KMS-11 (cell line): ENCODE data around the gene EYA4.

Experiments
- H2AFZ ChIP-seq: fragments of 200-600 bp; sonication (generic); 2 replicates; pipeline ENCODE4 v1.6.1; 2016; ENCODE audit warnings: antibody characterized with exemption, mixed run types, low read depth
- H3K27ac ChIP-seq: fragments of 200-600 bp; sonication (generic); 2 replicates; pipeline ENCODE4 v1.6.1; 2016; ENCODE audit warnings: mild to moderate bottlenecking, mixed run types
- H3K27me3 ChIP-seq: fragments of 200-600 bp; sonication (generic); 2 replicates; pipeline ENCODE4 v1.6.1; 2017; ENCODE audit warnings: mild to moderate bottlenecking, low read depth, mixed run types, moderate library complexity; ENCODE audit not compliant: insufficient read depth
- H3K36me3 ChIP-seq: fragments of 200-600 bp; sonication (generic); 2 replicates; pipeline ENCODE4 v1.6.1; 2017; ENCODE audit warnings: mild to moderate bottlenecking, mixed run types; ENCODE audit not compliant: insufficient read depth
- H3K4me1 ChIP-seq: fragments of 200-600 bp; sonication (generic); 2 replicates; pipeline ENCODE4 v1.6.1; 2016; ENCODE audit warnings: mild to moderate bottlenecking, low read depth, mixed run types; ENCODE audit not compliant: poor library complexity, severe bottlenecking
- H3K4me2 ChIP-seq: fragments of 200-600 bp; sonication (generic); 2 replicates; pipeline ENCODE4 v1.7.0; 2016; ENCODE audit warnings: mild to moderate bottlenecking, mixed run types
- H3K4me3 ChIP-seq: fragments of 200-600 bp; sonication (generic); IDR thresholded peaks from 2 replicates; pipeline ENCODE4 v1.6.1; 2017; ENCODE audit warnings: low read depth, low read length, mixed read lengths; ENCODE audit not compliant: insufficient read depth
- H3K79me2 ChIP-seq: fragments of 200-600 bp; sonication (generic); 2 replicates; pipeline ENCODE4 v1.6.1; 2016; ENCODE audit warnings: low read depth, mixed run types; ENCODE audit not compliant: insufficient read depth
- H3K9ac ChIP-seq: fragments of 200-600 bp; sonication (generic); 2 replicates; pipeline ENCODE4 v1.6.1; 2016; ENCODE audit warnings: mild to moderate bottlenecking, mixed run types
- H4K20me1 ChIP-seq: fragments of 200-600 bp; sonication (generic); 2 replicates; pipeline ENCODE4 v1.6.1; 2016; ENCODE audit warnings: mild to moderate bottlenecking, mixed run types; ENCODE audit not compliant: insufficient read depth
- CTCF ChIP-seq: fragments of 200-600 bp; sonication (generic); conservative IDR thresholded peaks from 2 replicates; pipeline ENCODE4 v1.6.1; 2017; ENCODE audit warnings: low read depth, mild to moderate bottlenecking, antibody characterized with exemption, low read length, moderate library complexity, mixed read lengths

Gene EYA4

GRCh38 chr6:133499662-133500061 is 258.5 kb downstream of the EYA4 start:
- Histone ChIP-seq H3K4me1 (no peaks in the 10 kb centered on the region), H3K4me2 (no peak overlapping the region), H3K27me3 (no peaks in the 10 kb centered on the region), H3K79me2 (no peaks in the 10 kb centered on the region), H3K36me3 (no peaks in the 10 kb centered on the region), H3K4me3 (no peak overlapping the region), H3K9ac (no peak overlapping the region), H4K20me1 (no peaks in the 10 kb centered on the region), H3K27ac (no peak overlapping the region), H2AFZ (no peak overlapping the region)
- no peak for TF ChIP-seq CTCF

- H3K4me2 ChIP-seq: no peak overlapping the region
Measured at GRCh38 chr6:133501675-133502270, 260.6 kb downstream of the EYA4 start.

GRCh38 chr6:133502441-133503335 is 261.5 kb downstream of the EYA4 start:
- Histone ChIP-seq H3K27me3 (no peaks in the 10 kb centered on the region), H3K36me3 (no peaks in the 10 kb centered on the region), H3K4me3 (no peak overlapping the region), H3K79me2 (no peaks in the 10 kb centered on the region), H3K9ac (no peak overlapping the region), H4K20me1 (no peaks in the 10 kb centered on the region), H3K4me2 (no peak overlapping the region), H3K27ac (no peak overlapping the region), H3K4me1 (no peaks in the 10 kb centered on the region), H2AFZ (no peak overlapping the region)
- no peak for TF ChIP-seq CTCF

More at GRCh38 chr6:133501675-133502270, 260.6 kb downstream of the EYA4 start:
- no peak for TF ChIP-seq CTCF
- Histone ChIP-seq H4K20me1 (no peaks in the 10 kb centered on the region), H3K9ac (no peak overlapping the region), H3K79me2 (no peaks in the 10 kb centered on the region), H3K4me1 (no peaks in the 10 kb centered on the region), H3K27ac (no peak overlapping the region), H3K4me3 (no peak overlapping the region), H3K27me3 (no peaks in the 10 kb centered on the region), H3K36me3 (no peaks in the 10 kb centered on the region), H2AFZ (no peak overlapping the region)

GRCh38 chr6:133503336-133503729 is 262.2 kb downstream of the EYA4 start:
- H3K36me3 ChIP-seq: no peaks in the 10 kb centered on the region
- H3K27ac ChIP-seq: no peak overlapping the region

More at GRCh38 chr6:133503336-133503729, 262.2 kb downstream of the EYA4 start:
- no peaks in the 10 kb centered on the region for H3K79me2 ChIP-seq
- no peaks in the 10 kb centered on the region for H3K27me3 ChIP-seq
- H4K20me1 ChIP-seq: no peaks in the 10 kb centered on the region
- no peak for TF ChIP-seq CTCF
- H3K9ac ChIP-seq: no peak overlapping the region
- H2AFZ ChIP-seq: no peak overlapping the region
- no peak overlapping the region for H3K4me3 ChIP-seq
- no peak overlapping the region for H3K4me2 ChIP-seq
- H3K4me1 ChIP-seq: no peaks in the 10 kb centered on the region
